GM21515 (cell line): ENCODE data around the gene DCLK1.
"Not testable (repeated sequence)": the region's sequence is repeated elsewhere in the genome, so short reads cannot be mapped to it uniquely, and the experiment has no call there.

Experiments
- ATAC-seq: cut with Tn5 transposase; IDR thresholded peaks from one replicate; pipeline ENCODE4 v1.9.1; 2021; ENCODE audit not compliant: unreplicated experiment

The DCLK1 gene

DNA sequence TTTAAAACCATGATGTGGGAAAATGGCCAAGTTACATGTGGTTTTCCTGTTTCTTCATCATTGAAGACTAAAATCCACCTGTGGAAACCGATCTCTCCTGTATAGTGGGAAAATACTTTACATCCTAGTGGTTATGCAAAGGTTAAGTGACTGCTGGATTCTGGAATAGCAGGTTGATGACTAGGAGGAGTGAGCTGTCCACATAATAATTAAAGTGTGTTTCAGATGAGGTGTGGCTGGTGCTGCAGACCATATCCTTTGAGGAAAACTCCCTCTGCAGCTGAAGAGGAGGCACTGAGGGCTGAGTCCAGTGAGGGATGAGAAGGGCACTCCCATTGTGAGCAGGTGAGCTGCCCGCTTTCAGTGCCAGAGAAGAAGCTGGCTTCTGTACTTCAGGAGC is 43.2 kb downstream of the DCLK1 start:
- no peak for ATAC-seq

- ATAC-seq = no peak
These were observed 45.1 kb downstream of the DCLK1 start for GRCh38 chr13:36086117-36086516.

DNA sequence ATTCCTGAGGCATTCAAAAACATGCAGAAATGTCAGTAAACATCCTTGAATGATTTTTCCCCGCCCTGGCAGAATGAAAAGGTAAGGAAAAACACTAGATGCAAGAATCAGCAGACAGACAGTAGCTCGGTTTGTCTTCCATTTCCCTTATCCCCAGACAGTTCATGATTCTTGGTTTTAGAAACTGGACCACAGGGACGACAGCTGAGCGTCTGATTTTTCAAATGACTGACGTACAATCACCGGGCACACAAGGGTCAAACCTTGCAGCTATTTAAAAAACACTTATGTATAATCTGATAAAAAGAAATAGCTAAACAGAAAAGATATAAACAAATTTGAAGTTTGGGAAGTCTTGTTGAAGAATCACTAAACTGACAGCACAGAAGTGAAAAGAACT is 47.1 kb downstream of the DCLK1 start:
- ATAC-seq = no peak

DNA sequence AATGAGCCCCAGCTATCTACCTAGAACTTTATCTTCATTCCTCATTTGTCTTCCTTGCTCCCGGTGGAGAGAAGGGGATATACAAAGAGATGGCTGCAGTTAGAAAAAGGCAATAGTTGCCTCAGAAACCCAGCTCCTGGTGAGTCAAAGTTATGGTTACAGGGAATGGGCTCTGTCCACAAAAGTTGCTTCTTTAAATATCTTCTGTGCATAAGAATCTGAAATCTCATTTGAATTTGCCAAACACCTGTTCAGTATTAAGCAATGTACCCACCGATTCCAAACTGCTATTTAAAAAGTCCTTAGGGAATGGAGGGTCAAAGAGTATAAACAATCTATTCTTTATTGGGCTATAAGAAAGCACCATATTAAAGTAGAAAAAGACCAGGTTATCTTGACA is 48.4 kb downstream of the DCLK1 start:
- no peak for ATAC-seq

DNA sequence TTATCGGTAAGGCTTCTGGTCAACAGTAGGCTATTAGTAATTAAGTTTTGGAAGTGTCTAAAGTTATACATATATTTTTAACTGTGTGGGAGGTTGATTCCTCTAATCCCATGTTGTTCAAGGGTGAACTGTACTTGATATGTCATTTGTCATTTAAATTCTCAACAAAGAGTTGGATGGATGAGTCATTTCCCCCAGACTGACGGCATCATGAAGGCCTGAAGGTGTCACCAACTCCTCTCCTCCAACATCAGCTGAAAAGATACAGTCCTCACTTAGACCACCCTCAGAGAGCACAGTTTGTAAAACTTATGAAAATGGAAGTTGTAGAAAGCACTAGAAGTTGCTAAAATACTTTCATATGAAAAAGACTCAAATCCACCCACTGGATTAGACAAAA is 48.8 kb downstream of the DCLK1 start:
- no peak for ATAC-seq

- ATAC-seq = no peak
These were observed 55.0 kb downstream of the DCLK1 start for GRCh38 chr13:36076211-36076610.

DNA sequence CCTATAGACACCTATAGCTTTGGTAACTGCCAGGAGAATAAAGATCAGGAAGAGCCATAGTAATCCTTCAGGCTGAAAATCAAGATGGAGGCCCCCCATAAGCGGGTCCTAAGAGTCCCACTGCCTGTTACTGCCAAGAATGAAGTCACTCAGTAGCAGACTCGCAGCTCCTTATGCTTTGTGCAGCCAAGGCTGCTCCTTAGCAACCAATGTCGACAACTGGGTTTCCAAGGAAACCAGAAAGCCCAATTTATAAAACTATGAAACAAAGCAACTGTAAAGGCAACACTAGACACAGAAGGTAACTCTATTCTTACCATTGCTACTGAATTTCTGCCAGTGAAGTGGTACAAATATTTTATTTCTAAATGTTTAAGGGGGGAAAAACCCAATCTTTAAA is 56.5 kb downstream of the DCLK1 start:
- ATAC-seq = no peak

DNA sequence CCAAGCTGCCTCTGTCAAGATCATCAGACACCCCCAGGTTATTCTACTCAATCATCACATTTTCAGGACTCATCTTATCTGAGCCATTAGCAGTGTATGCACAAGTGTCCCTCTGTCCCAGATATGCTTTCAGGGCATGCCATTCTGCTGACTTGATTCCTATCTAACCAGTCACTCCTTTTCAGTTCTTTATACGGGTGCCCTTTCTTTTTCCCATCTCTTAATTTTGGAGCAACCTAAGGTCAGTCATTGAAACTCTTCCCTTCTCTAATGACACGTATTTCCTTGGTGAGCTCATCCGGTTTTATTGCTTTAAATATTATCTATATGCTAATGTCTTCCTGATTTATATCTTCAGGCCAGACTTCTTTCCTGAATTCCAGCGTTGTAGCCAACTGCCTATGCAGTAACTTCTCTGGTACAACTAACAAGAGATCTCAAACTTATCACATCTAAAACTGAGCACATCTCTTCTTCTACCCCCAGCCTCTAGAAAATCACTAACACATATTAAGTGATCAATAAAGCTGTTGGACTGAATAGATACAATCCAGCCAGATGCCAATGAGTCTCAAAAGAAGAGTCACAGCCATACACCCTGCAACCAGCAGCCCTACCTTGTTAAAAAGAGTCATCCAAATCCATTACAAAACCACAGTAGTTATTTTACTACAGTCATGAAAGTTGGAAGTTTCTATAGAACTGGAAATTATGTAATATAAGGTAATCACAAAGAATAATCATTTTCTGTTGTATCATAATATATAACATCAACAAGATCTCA is 58.8 kb downstream of the DCLK1 start:
- ATAC-seq = no peak

- not testable (repeated sequence) for ATAC-seq
These were observed 60.5 kb downstream of the DCLK1 start for GRCh38 chr13:36070504-36071192.

GRCh38 chr13:36069881-36070366 is 61.3 kb downstream of the DCLK1 start:
- no peak for ATAC-seq

- no peak for ATAC-seq
These were observed 62.2 kb downstream of the DCLK1 start for GRCh38 chr13:36068991-36069390.

DNA sequence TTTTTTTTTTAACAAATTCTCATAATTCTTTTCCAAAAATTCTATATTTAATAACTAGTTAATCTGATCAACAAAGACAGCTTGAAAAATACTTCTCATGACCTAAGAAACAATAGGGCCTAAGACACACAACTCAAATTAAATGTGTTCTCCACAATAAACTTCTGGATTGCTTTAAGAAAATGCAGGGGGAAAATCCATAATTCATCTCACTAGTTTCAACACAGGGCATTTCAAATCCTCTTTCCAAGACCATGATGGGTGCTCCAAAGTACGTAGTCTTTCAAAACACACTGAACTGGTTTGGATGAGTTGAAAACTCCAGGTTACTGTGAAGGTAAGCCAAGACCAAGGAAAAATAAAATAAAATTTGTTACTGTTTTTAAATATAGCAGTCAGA is 62.6 kb downstream of the DCLK1 start:
- no peak for ATAC-seq

- no peak for ATAC-seq
These were observed 63.3 kb downstream of the DCLK1 start for GRCh38 chr13:36067746-36068381.

DNA sequence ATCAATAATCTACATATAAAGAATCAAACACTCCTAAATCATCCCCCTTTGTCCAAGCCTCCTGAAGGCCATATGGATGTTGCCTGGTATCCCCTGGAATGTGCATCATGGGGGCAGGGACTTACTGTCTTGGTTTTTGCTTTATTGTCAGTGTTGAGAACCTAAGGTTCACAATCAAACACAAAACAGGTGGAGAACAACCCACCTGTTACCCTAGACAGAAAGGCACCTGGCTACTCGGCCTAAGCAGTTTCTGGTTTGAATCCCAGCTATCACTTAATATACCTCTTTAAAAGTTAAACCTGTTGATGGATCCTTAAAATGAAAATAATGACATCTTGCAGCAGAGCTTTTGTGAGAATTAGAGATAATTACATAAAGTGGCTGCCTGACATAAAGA is 68.9 kb downstream of the DCLK1 start:
- ATAC-seq = no peak

DNA sequence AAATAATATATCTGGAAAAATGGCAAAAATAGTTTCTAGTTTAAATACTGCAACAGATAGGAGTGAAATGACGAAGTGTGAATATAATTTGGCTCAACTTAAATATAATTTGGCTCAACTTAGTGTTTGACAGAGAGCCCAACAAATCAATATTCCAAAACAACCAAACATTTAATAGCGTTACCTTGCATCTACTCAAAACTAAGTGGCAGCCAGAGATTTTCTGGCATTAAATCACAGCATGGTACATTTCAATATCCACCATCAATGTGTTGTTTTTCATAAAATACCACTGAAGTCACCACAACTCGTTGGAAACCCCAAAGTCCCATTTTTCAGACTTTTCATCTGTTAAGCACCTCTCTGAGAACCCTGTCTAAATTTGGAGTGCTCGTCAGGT is 69.6 kb downstream of the DCLK1 start:
- no peak for ATAC-seq

- ATAC-seq = no peak
These were observed 70.1 kb downstream of the DCLK1 start for GRCh38 chr13:36061054-36061453.

GRCh38 chr13:36059321-36059720 is 71.9 kb downstream of the DCLK1 start:
- ATAC-seq = no peak

DNA sequence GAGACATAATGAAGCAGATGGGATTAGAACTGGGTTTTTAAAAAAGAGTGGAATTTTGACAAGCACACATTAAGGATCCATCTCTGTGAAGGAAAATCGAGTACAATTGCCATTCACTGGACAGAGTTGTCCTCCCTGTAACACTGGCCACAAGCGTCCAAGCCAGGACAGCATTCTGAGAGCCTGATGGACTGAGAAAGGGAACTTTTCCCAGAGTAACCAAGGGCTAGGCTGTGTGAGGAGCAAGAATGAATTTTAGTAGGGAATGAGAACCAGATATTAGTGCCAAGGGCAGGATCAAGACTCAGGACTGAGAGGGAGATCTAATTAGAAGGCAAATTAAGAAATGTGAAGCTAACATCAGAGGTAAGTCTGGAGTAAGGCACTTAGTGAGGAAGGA is 73.1 kb downstream of the DCLK1 start:
- ATAC-seq = no peak

DNA sequence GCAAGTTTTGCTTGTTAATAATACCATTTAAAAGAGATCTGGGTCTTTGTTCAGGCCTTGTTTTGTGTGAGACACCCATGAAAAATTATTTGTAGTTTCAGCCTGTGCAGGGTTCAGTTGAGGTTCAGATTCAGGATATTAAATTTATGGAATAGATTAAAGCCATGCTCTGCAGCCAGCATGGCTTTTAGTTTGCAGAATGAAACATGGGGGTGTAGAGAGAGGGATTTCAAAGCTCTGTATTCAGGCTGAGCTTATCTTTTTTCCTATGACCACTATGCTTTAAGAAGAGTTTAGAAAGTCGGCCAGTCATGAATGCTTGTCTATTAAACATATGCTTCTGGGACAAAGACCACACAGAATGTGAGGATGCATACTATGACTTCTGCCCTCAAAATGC is 73.6 kb downstream of the DCLK1 start:
- no peak for ATAC-seq

GRCh38 chr13:36057041-36057440 is 74.1 kb downstream of the DCLK1 start:
- no peak for ATAC-seq

GRCh38 chr13:36055366-36055765 is 75.8 kb downstream of the DCLK1 start:
- no peak for ATAC-seq

DNA sequence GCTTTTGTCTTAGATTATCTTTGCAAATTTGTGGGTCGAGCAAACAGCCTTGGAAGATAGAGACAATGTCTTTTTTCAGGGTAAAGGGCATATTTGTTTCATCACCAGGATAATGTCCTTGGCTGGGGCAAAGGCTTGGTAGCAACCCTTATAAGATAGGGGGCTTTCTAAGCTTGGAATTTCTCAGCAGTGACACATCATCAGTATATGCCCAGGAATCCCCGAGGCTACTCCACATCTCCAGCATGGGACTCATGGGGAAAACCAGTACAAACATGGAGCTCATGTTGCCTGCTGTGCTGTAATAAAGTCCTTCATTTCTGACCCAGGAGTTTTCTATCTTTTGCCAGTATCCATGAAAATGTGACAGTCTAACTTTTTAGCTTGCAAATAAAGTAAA is 77.1 kb downstream of the DCLK1 start:
- no peak for ATAC-seq
